DOHH2 (cell line): ENCODE data around the gene GOLGA8B.

Experiments used
- H3F3A ChIP-seq: fragments of 200-600 bp; sonication (generic), shearing (Covaris generic); 2 replicates; pipeline ENCODE4 v1.6.0; 2016; ENCODE audit warnings: antibody characterized with exemption, mild to moderate bottlenecking; ENCODE audit not compliant: control insufficient read depth, insufficient read depth
- H3K27ac ChIP-seq: fragments of 200-600 bp; sonication (generic); 2 replicates; pipeline ENCODE4 v1.5.1; 2014; ENCODE audit warnings: low read depth, mild to moderate bottlenecking, low read length, moderate library complexity
- H3K27me3 ChIP-seq: fragments of 200-600 bp; sonication (generic); 2 replicates; pipeline ENCODE4 v1.6.1; 2014; ENCODE audit warnings: mild to moderate bottlenecking, low read length, mixed read lengths; ENCODE audit not compliant: control insufficient read depth
- H3K36me3 ChIP-seq: fragments of 200-600 bp; sonication (generic); 2 replicates; pipeline ENCODE4 v1.6.1; 2014; ENCODE audit warnings: mild to moderate bottlenecking, low read length, moderate library complexity, mixed read lengths; ENCODE audit not compliant: control insufficient read depth
- H3K4me1 ChIP-seq: fragments of 200-600 bp; sonication (generic); 2 replicates; pipeline ENCODE4 v1.6.1; 2014; ENCODE audit warnings: mild to moderate bottlenecking, low read length, mixed read lengths; ENCODE audit not compliant: control insufficient read depth
- H3K4me2 ChIP-seq: fragments of 200-600 bp; sonication (generic); 2 replicates; pipeline ENCODE4 v1.6.0; 2014; ENCODE audit warnings: mild to moderate bottlenecking, low read length, moderate library complexity
- H3K4me3 ChIP-seq: fragments of 200-600 bp; sonication (generic); 2 replicates; pipeline ENCODE4 v1.5.1; 2014; ENCODE audit warnings: mild to moderate bottlenecking, low read length, mixed read lengths
- H3K79me2 ChIP-seq: fragments of 200-600 bp; sonication (generic); 2 replicates; pipeline ENCODE4 v1.6.1; 2014; ENCODE audit warnings: mild to moderate bottlenecking, low read length, mixed read lengths; ENCODE audit not compliant: control insufficient read depth
- H3K9me2 ChIP-seq: fragments of 200-600 bp; sonication (generic); replicated peaks from 2 replicates; pipeline ENCODE4 v1.6.1; 2014; ENCODE audit warnings: mild to moderate bottlenecking, low read length, mixed read lengths; ENCODE audit not compliant: control insufficient read depth
- H3K9me3 ChIP-seq: fragments of 200-600 bp; sonication (generic); 2 replicates; pipeline ENCODE4 v1.6.1; 2014; ENCODE audit warnings: antibody characterized with exemption, low read length, mixed read lengths; ENCODE audit not compliant: control insufficient read depth, insufficient read depth
- H4K20me1 ChIP-seq: fragments of 200-600 bp; sonication (generic); 2 replicates; pipeline ENCODE4 v1.6.0; 2014; ENCODE audit warnings: low read depth, mild to moderate bottlenecking, antibody characterized with exemption, low read length, moderate library complexity; ENCODE audit not compliant: control insufficient read depth, insufficient read depth
- EZH2phosphoT487 ChIP-seq: fragments of 200-600 bp; sonication (generic); IDR thresholded peaks from 2 replicates; pipeline ENCODE4 v1.6.1; 2017; ENCODE audit warnings: borderline replicate concordance, mild to moderate bottlenecking, antibody characterized with exemption, low read length, moderate library complexity, mixed read lengths
- TF ChIP-seq, protein P1 (sequence below): fragments of 200-600 bp; sonication (generic); IDR thresholded peaks from one replicate; pipeline ENCODE4 v1.5.1; 2014; ENCODE audit warnings: antibody characterized with exemption, mild to moderate bottlenecking, low read depth, low read length; ENCODE audit not compliant: poor library complexity, severe bottlenecking

Gene GOLGA8B

DNA sequence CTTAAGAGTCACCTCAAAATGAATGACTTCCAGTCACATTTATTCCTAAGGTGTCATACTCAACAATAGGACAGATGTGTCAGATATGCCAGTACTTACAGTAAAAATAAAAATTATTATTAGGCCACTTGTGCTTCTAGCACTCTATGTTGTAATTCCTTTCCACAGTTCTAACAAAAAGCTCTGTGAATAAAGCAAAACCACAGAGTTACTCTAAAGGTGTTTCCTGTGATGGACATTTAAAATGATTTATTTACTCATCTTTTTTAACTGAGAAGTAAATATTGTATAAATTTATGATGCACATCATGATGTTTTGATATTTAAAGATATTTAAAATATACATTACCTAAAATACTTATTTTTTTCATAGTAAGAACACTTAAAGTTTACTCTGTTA, 13.9 kb upstream of the GOLGA8B start:
- Histone ChIP-seq H4K20me1 (no peaks in the 10 kb centered on the region), H3K27ac (no peak overlapping the region), H3K4me3 (no peak overlapping the region), H3K36me3 (no peaks in the 10 kb centered on the region), H3K4me2 (no peak overlapping the region), H3K9me2 (no peaks in the 10 kb centered on the region), H3K27me3 (peaks cover 9% of the 10 kb centered on the region), H3K79me2 (no peaks in the 10 kb centered on the region), H3K9me3 (no peaks in the 10 kb centered on the region), H3K4me1 (no peaks in the 10 kb centered on the region), H3F3A (no peaks in the 10 kb centered on the region)
- TF ChIP-seq EZH2phosphoT487 = no peak
- TF ChIP-seq, protein P1, sequence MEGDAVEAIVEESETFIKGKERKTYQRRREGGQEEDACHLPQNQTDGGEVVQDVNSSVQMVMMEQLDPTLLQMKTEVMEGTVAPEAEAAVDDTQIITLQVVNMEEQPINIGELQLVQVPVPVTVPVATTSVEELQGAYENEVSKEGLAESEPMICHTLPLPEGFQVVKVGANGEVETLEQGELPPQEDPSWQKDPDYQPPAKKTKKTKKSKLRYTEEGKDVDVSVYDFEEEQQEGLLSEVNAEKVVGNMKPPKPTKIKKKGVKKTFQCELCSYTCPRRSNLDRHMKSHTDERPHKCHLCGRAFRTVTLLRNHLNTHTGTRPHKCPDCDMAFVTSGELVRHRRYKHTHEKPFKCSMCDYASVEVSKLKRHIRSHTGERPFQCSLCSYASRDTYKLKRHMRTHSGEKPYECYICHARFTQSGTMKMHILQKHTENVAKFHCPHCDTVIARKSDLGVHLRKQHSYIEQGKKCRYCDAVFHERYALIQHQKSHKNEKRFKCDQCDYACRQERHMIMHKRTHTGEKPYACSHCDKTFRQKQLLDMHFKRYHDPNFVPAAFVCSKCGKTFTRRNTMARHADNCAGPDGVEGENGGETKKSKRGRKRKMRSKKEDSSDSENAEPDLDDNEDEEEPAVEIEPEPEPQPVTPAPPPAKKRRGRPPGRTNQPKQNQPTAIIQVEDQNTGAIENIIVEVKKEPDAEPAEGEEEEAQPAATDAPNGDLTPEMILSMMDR = no peak

DNA sequence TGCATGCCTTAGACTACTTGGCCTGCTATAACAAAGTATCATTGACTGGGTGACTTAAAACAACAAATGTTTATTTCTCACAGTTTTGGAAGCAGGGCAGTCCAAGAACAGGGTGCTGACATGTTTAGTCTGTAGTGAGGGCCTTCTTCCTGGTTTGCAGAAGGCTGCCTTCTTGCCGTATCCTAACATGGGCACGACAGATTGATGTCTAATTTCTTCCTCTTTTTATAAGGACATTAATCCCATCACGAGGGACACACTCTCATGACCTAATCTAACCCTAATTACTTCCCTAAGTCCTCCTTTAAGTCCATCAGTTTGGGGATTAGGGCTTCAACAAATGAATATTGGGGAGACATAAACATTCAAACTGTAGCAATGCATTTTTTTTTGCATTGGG, 10.9 kb upstream of the GOLGA8B start:
- H3K27me3 ChIP-seq = peaks cover 4% of the 10 kb centered on the region; the same call in 1 of the 2 replicates
- H4K20me1 ChIP-seq = no peaks in the 10 kb centered on the region
- no peak overlapping the region for H3K4me3 ChIP-seq
- no peaks in the 10 kb centered on the region for H3K36me3 ChIP-seq
- H3K79me2 ChIP-seq = no peaks in the 10 kb centered on the region
- H3K4me1 ChIP-seq = no peaks in the 10 kb centered on the region
- H3K9me3 ChIP-seq = no peaks in the 10 kb centered on the region
- H3K4me2 ChIP-seq = no peak overlapping the region
- H3F3A ChIP-seq = no peaks in the 10 kb centered on the region
- no peak overlapping the region for H3K27ac ChIP-seq
- H3K9me2 ChIP-seq = no peaks in the 10 kb centered on the region
- TF ChIP-seq, protein P1 = no peak
- no peak for TF ChIP-seq EZH2phosphoT487

DNA sequence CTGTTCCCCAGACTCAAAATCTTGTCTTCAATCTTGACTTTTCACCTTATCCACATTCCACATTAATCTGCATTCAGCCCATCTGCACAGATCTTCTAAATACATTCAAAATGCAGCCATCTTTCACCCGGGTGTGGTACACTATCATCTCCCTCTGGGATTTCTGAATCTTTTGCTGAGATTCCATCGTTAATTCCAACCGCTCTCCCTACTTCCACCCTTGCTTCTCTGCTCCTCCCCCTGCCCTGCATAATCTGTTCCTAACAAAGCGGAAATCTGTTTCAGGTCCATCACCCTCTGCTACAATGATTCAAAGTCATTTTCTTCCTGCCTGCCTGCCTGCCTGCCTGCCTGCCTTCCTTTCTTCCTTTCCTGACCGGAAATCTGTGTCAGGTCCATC, 7.9 kb upstream of the GOLGA8B start:
- H3K27me3 ChIP-seq = no peaks in the 10 kb centered on the region
- H3K4me3 ChIP-seq = no peak overlapping the region
- no peaks in the 10 kb centered on the region for H3K79me2 ChIP-seq
- no peak for TF ChIP-seq EZH2phosphoT487
- TF ChIP-seq, protein P1 = no peak
- no peaks in the 10 kb centered on the region for H3K9me3 ChIP-seq
- no peaks in the 10 kb centered on the region for H3F3A ChIP-seq
- H3K4me1 ChIP-seq = peaks cover 4% of the 10 kb centered on the region
- H3K27ac ChIP-seq = no peak overlapping the region
- H3K4me2 ChIP-seq = no peak overlapping the region
- H3K9me2 ChIP-seq = no peaks in the 10 kb centered on the region
- H4K20me1 ChIP-seq = no peaks in the 10 kb centered on the region
- H3K36me3 ChIP-seq = no peaks in the 10 kb centered on the region
